DOHH2 (cell line): ENCODE measurements around the gene GALNT7.
A peak's percentile ranks its signal among the peaks of the same experiment; 100 is the strongest.

Source experiments
- CTCF ChIP-seq: fragments of 200-600 bp; sonication (generic); IDR thresholded peaks from one replicate; pipeline ENCODE4 v1.5.1; 2014; ENCODE audit warnings: antibody characterized with exemption, mild to moderate bottlenecking, low read depth, low read length; ENCODE audit not compliant: poor library complexity, severe bottlenecking
- EZH2phosphoT487 ChIP-seq: fragments of 200-600 bp; sonication (generic); IDR thresholded peaks from 2 replicates; pipeline ENCODE4 v1.6.1; 2017; ENCODE audit warnings: borderline replicate concordance, mild to moderate bottlenecking, antibody characterized with exemption, low read length, moderate library complexity, mixed read lengths

- no peak for TF ChIP-seq CTCF
- TF ChIP-seq EZH2phosphoT487, result 0 out of 2 replicates have a peak, but pooled peaks have one; percentile 51
Observed at GRCh38 chr4:173371292-173372192, 202.9 kb downstream of the GALNT7 start.
